ENCODE measurements around the gene ELOVL3. TPM values are rescaled to one million over a fixed set of nuclear protein-coding genes. Genes with fewer than 3 reads are reported as not detected.

Gene ELOVL3
- total and polyA plus RNA-seq, 2 of the 13 experiments (the other 11 are each of a cell fraction or from before 2014, with no cell fraction given) = 0.58 to 0.69 TPM

- TF ChIP-seq ZNF326 (CRISPR knock-in tag; IDR thresholded peaks at IDR 0.05; ENCODE audit: borderline replicate concordance) (no peak), ZC3H4 (CRISPR knock-in tag; IDR thresholded peaks at IDR 0.05; ENCODE audit: borderline replicate concordance) (no peak), EP300 (IDR thresholded peaks at IDR 0.05; ENCODE audit: low read depth in 2 of 2, low read length in 2 of 2) (peak in 1 of 2 experiments; percentile 5; a peak in 1 of 4 replicates), EP300 (CRISPR knock-in tag; IDR thresholded peaks at IDR 0.05; ENCODE audit: borderline replicate concordance) (no peak), E2F1 (CRISPR knock-in tag; IDR thresholded peaks at IDR 0.05) (peak; percentile 59; the same call in 1 of the 2 replicates), ATF2 (CRISPR knock-in tag; IDR thresholded peaks at IDR 0.05) (peak; percentile 51; the same call in 1 of the 2 replicates), ZFY (CRISPR knock-in tag; IDR thresholded peaks at IDR 0.05) (peak; percentile 89), SRSF1 (optimal IDR thresholded peaks at IDR 0.05; ENCODE audit: low read depth, low read length) (no peak), ZBTB49 (CRISPR knock-in tag; IDR thresholded peaks at IDR 0.05; ENCODE audit: borderline replicate concordance) (no peak), ZFP36L1 (CRISPR knock-in tag; IDR thresholded peaks at IDR 0.05) (no peak), MED13 (CRISPR knock-in tag; IDR thresholded peaks at IDR 0.05) (0 out of 2 replicates have a peak, but pooled peaks have one; percentile 31), ZNF280D (CRISPR knock-in tag; IDR thresholded peaks at IDR 0.05) (no peak; the same call in 1 of the 2 replicates), HES4 (CRISPR knock-in tag; IDR thresholded peaks at IDR 0.05; ENCODE audit: borderline replicate concordance) (no peak), SMC3 (IDR thresholded peaks at IDR 0.05; ENCODE audit: low read length) (no peak), AHR (CRISPR knock-in tag; IDR thresholded peaks at IDR 0.05) (no peak), SCMH1 (CRISPR knock-in tag; IDR thresholded peaks at IDR 0.05; ENCODE audit: borderline replicate concordance) (no peak), NFYB (CRISPR knock-in tag; IDR thresholded peaks at IDR 0.05) (peak; percentile 97), ZSCAN25 (CRISPR knock-in tag; IDR thresholded peaks at IDR 0.05) (no peak), ZNF597 (CRISPR knock-in tag; IDR thresholded peaks at IDR 0.05) (no peak), ELF3 (CRISPR knock-in tag; IDR thresholded peaks at IDR 0.05) (0 out of 2 replicates have a peak, but pooled peaks have one; percentile 20)
Observed at GRCh38 chr10:102245082-102245931, 19.2 kb downstream of the ELOVL3 start, which contains the start of gene GBF1 (continued).

Measured in HepG2 (cell line).